Measurements from ENCODE around the gene SORD. TPM values are rescaled to one million over a fixed set of nuclear protein-coding genes. Genes with fewer than 3 reads are reported as not detected.
"Not testable (repeated sequence)": the region's sequence is repeated elsewhere in the genome, so short reads cannot be mapped to it uniquely, and the experiment has no call there.

SORD gene
- 9.4 TPM for total RNA-seq (ENCODE audit: insufficient read depth, low replicate concordance)

DNA sequence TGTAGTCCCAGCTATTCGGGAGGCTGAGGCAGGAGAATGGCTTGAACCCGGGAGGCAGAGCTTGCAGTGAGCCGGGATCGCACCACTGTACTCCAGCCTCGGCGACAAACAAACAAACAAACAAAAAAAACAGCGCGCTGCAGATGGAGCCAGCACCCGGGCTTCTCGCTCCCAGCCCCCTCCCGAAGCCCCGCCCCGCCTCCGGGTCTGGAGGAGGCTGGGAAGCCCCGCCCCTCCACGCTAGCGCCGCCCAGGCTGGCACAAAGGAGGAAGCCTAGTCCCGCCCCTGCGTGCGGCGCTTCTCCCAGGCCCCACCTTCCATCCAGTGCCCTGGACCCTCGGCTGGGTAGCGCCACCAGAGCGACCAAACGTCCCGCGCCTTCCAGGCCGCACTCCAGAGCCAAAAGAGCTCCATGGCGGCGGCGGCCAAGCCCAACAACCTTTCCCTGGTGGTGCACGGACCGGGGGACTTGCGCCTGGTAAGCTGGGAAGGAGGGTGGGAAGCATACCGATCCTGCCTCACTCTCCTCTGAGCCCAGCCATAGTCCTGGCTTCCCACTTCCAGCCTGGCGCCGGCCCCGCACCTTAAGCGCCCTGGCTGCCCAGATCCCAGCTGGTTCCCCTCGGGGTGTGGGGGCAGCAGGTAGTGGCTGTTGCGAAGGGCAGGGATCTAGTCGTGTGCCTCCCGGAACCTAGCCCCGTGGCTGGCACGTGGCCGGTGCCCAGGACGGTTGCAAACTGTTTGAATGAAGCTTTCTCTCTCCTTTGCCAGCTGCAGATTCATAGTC, at the start of gene SORD:
SORD (plus strand) TSS at position 325 of the 788 bp plus-strand sequence; CDS start at position 414, 89 bp downstream.
- DNase-seq (ENCODE audit: low spot score): peak; percentile 93

DNA sequence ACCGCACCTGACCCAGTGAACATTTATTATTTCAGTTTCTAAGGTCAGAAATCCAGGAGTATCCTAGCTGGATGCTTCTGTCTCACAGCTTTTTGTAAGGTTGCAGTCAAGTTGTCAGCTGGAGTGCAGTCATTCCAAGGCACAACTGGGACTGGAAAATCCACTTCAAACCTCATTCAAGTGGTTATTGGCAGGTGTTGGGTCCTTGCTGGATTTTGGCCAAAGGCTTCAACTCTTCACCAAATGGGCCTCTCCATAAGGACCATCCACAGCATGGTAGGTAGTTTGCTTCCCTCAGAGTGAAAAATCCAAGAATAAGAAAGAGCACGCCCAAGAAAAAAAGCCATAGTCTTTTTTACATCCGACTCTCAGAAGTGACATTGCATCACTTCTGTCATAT, 46.8 kb upstream of the SORD start:
- not testable (repeated sequence) for DNase-seq (ENCODE audit: low spot score)

DNA sequence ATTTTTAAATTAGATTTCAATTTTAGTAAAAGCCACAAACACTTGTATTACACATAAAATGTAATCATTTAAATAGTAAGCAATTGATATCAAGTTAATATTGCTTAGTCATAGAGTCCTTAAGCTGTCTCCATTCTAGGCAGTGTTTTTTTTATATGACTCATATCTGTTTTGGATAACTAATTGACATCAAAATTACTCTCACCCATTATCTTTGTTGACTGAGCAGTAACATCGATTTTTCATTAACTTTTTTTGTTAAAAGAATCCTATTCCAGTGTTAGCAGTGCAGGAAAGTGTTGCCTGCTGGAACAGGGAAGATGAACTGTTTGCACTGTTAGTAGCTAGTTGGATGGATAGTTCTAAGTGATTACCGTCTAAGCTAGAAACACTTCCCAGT, 45.2 kb upstream of the SORD start:
- DNase-seq (ENCODE audit: low spot score): not testable (repeated sequence)

DNA sequence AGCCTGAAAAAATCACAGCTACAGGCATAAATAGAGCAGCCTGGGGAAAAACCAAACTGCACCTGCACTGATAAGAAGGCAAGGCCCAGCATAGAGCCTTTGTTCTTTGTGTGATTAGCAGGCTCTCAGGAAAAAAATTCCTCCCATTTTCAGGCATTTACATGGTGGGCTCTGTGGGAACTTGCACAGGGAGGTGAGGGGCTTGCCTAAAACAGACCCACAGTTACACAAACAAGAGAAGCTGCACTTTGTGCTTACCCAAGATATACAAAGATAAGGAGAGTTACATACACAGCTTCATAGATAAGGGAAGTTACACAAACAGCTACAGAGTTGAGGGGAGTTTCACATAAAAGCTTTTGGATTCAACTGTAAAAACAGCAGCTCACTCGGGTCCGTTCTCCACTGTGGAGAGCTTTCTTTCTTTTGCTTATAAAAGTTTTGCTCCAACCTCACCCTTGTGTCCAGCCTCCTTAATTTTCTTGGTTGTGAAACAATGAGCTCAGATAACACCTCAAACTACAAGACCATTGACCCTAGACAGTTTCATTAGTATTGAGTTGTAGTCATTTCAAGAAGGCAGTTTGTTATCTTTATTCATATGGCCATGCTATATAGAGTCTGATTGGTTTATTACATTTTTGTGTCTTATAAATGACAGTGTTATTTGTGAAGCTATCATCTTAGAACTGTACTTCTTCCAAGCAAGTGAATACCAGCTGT, 43.2 kb upstream of the SORD start:
- not testable (repeated sequence) for DNase-seq (ENCODE audit: low spot score)

DNA sequence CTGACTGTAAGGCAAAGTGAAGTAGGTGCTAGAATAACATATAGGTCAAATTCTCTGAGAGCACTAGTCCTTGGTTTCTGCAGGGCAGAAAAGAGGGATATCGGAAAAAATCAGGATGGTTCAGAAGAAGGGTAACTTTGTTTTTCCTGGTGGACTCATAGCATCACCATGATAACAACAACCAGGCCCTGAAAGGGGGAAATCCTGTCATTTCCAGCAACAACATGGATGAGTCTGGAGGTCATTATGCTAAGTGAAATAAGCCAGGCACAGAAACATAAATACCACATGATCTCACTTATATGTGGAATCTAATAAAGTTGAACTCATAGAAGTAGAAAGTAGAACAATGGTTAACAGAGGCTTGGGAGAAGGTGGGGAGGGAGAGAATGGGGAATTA, 38.9 kb upstream of the SORD start:
- DNase-seq (ENCODE audit: low spot score): peak; percentile 13

DNA sequence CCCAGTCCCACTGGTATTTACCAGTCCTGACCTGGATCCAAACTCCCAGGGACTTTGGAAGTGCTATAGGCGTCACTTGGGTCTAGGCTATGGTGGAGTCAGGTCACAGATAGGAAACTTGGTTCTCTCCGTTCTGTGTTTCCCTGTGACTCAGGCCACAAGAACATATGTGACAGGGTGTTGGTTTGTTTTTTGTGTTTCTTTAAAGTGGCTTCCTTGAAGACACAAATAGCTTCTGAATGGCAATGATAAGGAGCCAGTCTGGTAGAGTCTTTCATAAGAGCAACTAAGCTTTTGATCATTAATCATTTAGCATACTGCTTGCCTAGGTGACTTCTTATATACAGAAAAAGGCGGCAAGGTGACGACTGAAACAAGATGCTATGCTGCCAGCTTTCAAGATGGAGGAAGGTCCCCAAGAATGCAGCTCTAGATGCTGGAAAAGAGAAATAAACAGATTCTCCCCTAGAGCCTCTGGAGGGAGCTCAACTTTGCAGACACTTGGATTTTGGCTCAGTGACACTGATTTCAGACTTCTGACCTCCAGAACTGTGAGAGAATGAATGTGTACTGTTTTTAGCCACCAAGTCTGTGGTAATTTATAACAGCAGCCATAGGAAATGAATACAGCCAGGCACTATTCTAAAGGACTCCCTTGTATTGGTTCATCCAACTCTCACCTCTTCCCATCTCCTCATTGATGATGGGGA, 36.5 kb upstream of the SORD start:
- DNase-seq (ENCODE audit: low spot score): not testable (repeated sequence)

DNA sequence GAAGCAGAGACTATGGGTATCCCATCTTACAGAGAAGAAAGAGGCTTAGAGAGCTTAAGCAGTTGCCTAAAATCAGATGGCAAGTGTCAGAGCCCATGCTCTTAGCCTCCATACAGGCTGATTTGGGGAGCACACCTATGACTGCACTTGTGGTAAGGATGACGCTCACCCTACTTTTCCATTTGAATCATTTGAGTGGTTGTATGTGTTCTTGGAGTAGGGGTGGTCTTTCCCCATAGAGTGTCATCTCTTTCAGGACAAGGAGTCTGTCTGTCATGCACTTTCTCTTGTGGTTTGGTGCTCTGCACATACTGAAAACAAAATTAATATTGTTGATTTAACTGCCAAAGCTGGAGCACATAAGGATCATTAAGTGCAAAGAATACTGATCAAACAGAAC, 35.3 kb upstream of the SORD start:
- DNase-seq (ENCODE audit: low spot score): not testable (repeated sequence)

DNA sequence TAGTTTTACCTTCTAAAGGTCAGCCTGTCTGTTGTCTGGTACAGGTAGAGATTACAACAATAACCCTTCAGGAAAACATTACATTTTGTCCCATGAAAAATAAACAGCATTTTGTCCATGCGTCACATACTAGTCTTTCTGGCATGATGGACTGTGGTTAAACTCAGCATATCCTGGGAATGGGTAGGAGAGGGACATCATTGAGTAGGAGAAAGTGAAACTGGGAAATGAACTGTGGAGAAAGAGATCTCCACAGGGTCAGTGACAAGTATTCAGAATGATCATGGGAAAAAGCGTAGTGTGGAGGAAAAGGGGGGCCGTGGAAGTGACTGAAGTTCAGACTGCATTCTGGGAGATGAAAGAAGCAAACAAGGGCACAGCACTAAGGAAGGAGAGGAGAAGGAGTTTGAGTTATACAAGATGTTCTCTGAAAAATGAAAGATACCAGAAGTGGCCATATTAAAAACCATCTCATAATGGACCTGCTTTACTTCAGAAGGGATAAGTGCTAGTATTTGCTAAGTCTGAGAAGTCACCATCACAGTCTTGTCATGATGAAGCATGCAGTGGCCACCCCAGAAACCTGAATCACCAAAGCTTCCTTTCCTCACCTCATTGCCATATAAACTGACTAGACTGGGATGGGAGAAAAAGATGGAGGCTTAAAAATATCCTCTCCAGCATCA, 34.7 kb upstream of the SORD start:
- DNase-seq (ENCODE audit: low spot score): not testable (repeated sequence)

DNA sequence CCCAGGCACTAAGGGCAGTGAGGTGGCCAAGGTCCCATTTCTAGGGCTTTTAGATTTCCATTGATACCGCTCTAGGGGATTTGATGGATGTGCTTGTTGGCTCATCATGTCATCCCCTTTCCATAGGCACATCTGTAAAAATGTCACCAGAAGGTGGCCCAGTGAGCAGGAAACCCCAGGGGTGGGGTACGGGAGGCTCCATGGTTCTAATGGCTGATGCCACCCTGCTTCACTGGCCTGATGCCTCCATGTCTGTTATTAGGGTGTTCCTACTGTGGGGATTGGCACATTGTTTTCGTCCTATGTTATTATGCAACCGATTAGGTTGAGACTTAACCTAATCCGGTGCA, 34.1 kb upstream of the SORD start:
- not testable (repeated sequence) for DNase-seq (ENCODE audit: low spot score)

DNA sequence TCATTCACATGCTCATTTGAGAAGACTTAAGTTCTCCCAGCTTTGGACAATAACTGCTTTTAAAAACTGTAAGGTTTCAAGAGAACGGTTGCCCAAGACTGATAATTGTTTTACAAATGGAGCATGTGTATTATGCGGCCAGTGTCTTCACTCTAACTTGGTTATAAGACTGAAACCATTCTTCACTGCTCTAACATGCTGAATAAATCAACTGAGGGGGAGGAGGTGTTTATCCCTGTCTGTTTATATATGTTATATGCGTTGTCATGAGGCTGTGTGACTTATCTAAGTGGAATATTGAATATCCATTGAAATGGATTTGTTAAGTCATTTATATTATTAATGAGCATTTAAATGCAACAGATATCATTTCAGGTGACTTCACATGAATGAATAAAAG, 25.4 kb upstream of the SORD start:
- DNase-seq (ENCODE audit: low spot score): not testable (repeated sequence)

DNA sequence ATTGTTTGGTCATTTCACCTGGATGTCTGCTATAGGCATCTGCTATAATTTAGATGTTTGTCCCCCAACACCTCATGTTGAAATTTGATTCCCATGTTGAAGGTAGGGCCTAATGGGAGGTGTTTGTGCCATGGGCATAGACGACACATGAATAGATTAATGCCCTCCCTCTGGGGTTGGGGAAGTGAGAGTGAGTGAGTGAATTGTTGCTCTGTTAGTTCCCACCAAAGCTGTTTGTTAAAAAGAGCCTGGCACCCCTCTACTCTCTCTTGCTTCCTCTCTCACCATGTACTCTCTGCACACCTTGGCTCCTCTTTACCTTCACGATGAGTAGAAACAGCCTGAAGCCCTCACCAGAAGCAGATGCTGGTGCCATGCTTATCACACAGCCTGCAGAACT, 23.9 kb upstream of the SORD start:
- no peak for DNase-seq (ENCODE audit: low spot score)

DNA sequence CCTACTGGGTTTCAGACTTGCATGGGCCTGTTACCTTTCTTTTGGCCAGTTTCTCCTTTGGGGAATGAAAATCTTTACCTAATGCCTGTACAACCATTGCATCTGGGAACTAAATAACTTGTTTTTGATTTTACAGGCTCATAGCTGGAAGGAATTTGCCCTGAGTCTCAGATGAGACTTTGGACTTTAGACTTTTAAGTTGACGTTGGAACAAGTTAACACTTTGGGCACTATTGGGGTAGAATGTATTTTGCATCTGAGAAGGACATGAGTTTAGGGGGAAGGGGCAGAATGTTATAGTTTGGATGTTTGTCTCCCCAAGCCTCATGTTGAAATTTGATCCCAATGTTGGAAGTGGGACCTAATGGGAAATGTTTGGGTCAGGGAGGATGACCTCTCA, 21.8 kb upstream of the SORD start:
- DNase-seq (ENCODE audit: low spot score): not testable (repeated sequence)

DNA sequence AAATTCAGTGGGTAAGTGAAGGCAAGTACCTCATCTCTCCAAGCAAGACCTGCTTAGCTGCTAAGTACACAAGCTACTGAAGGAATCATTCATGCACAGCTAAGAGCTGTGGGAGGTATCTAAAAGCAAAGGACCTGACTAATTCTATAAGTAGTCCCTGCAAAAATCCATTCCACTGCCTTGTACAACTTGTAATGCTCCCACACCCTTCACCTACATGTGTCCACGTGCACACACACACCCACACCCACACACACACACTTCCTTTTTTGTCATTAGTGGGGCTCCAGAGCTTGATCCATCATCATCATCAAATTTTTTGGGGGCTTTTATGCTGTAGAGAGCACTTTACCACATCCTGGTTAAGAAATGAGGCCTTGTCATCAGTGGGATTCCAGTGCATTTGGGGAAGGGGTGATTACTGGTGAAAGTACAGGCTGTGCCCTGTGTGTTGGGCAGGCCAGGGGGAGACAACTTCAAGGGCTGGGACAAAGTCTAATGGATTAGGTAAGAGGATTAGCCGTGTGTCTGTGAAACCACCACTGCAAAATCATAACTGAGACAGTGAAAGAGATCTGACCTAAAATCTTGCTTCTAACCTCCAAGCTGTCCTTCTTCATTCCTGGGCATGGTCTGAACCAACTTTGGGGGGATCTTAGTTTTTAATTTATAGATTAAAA, 19.1 kb upstream of the SORD start:
- DNase-seq (ENCODE audit: low spot score): not testable (repeated sequence)

DNA sequence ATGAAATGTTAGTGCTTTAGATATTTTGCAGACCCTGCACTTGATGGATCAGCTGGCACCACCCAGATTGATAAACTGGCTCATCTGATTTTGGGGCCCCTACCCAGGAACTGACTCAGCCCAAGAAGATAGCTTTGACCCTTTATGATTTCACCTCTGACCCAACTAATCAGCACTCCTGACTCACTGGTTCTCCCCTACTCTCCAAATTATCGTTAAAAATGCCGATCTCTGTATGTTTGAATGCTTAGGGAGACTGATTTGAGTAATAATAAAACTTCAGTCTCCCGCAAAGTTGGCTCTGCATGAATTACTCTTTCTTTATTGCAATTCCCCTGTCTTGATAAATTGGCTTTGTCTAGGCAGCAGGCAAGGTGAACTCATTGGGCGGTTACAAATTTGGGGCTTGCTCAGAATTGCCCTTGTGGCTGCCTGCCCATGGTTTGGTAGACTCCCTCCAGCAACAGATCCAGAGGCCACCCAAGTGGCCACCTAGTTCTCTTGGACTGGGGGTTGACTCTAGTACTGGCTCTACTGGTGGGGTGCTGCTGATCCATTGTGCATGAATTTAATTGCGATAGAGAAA, 18.3 kb upstream of the SORD start:
- DNase-seq (ENCODE audit: low spot score): not testable (repeated sequence)

DNA sequence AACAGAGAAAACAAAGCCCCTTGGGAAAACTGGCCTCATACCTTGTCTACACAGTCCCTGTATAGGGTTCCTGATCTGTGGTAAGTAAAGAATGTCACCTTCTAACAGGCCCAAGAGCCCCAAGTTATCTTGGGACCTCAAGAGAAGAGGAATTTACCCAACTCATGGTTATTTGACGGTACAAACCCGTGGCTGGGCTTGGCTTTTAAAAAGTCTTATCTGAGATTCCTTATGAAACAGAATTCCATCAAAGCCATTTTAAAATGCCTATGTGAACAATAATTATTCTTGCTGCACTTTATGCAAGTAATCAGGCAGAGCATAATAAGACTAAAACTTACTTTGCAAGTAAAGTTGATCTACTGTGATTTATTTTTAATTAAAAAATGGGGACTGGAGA, 13.9 kb upstream of the SORD start:
- no peak for DNase-seq (ENCODE audit: low spot score)

DNA sequence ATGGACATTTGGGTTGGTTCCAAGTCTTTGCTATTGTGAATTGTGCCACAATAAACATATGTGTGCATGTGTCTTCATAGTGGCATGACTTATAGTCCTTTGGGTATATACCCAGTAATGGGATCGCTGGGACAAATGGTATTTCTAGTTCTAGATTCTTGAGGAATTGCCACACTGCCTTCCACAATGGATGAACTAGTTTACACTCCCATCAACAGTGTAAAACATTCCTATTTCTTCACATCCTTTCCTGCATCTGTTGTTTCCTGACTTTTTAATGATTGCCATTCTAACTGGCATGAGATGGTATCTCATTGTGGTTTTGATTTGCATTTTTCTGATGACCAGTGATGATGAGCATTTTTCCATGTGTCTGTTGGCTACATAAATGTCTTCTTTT, 7.9 kb upstream of the SORD start:
- not testable (repeated sequence) for DNase-seq (ENCODE audit: low spot score)

DNA sequence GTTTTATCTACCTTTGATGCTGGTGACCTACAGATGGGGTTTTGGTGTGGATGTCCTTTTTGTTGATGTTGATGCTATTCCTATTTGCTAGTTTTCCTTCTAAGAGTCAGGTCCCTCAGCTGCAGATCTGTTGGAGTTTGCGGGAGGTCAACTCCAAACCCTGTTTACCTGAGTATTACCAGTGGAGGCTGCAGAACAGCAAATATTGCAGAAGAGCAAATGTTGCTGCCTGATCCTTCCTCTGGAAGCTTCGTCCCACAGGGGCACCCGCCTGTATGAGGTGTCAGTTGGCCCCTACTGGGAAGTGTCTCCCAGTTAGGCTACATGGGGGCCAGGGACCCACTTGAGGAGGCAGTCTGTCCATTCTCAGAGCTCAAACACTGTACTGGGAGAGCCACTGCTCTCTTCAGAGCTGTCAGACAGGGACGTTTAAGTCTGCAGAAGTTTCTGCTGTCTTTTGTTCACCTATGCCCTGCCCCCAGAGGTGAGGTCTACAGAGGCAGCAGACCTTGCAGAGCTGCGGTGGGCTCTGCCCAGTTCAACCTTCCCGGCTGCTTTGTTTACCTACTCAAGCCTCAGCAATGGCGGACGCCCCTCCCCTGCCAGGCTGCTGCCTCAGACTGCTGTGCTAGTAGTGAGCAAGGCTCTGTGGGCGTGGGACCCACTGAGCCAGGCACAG, 2.6 kb upstream of the SORD start:
- DNase-seq (ENCODE audit: low spot score): not testable (repeated sequence)

DNA sequence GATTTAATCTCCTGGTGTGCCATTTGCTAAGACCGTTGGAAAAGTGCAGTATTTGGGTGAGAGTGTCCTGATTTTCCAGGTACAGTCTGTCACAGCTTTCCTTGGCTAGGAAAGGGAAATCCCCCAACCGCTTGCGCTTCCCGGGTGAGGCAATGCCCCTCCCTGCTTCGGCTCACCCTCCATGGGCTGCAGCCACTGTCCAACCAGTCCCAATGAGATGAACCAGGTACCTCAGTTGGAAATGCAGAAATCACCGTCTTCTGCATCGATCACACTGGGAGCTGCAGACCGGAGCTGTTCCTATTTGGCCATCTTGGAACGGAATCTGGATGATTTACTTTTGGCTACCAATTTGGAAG, 2.1 kb upstream of the SORD start:
- DNase-seq (ENCODE audit: low spot score): not testable (repeated sequence)

DNA sequence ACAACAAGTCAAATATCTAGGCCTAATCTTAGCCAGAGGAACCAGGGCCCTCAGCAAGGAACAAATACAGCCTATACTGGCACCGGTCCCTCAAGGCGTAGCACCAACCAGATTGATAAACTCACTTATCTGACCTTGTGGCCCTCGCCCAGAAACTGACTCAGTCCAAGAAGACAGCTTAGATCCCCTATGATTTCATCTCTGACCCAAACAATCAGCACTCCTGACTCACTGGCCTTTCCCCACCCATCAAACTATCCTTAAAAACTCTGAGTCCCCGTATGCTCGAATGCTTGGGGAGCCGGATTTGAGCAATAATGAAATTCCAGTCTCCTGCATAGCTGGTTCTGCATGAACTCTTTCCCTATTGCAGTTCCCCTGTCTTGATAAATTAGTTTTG, 1.6 kb upstream of the SORD start:
- DNase-seq (ENCODE audit: low spot score): peak; percentile 18

DNA sequence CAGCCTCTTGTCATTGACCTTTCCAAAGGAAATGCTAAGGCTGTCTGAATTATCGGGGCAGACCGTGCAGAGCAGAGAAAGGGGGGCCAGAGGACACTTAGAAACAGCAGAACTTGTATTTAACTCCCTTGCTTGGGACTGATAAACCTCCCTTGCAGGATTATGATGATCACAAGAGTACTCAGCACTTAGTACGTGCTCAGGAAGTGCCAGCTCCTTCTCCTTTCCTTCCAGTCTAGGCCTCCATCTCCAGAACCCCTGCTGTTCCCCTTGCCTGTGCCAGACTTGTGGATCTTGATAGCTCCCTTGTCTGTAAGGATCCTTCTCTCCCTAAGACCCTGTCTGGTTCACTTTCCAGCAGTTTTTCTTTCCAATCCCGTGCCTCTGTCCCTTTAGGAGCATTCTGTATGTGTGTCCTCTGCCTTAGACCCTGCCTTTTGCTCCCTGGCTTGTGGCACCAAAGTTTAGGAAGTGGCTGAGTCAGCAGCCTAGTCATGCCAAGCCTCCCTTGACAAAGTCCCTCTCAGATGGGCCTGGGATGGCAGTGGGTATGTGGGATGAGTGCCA, 747 bp downstream of the SORD start:
- DNase-seq (ENCODE audit: low spot score): peak; percentile 46
